ENCODE data around the gene GPR42. TPM values are rescaled to one million over a fixed set of nuclear protein-coding genes. Genes with fewer than 3 reads are reported as not detected.

The GPR42 gene
- total and polyA plus RNA-seq, 4 donors: 0.21 to 1.5 TPM; not detected in 2

DNA sequence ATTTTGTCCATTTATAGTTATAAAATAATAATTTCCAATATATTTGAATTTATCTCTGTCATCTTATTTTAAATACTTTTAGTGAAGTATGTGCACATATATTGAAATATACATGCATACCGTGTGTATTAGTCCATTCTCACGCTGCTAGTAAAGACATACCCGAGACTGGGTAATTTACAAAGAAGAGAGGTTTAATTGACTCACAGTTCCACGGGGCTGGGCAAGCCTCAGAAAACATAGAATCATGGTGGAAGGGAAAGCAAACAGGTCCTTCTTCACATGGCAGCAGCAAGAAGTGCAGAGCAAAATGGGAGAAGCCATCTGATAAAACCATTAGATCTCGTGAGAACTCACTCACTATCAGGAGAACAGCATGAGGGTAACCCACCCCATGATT, 39.6 kb downstream of the GPR42 start:
- no peak for DNase-seq
- H3K27me3 ChIP-seq (ENCODE audit: control insufficient read depth in 3 of 3, insufficient read depth in 3 of 3, low read length in 2 of 3): no peaks in the 10 kb centered on the region
- ATAC-seq (ENCODE audit: insufficient read depth, low FRiP score): no peak
- H3K36me3 ChIP-seq (ENCODE audit: control insufficient read depth in 4 of 4, insufficient read depth in 4 of 4, low read length in 4 of 4): no peaks in the 10 kb centered on the region
- no peak overlapping the region for H3K27ac ChIP-seq (ENCODE audit: low read depth in 1 of 2, low read length in 1 of 2)
- no peaks in the 10 kb centered on the region for H3K9me3 ChIP-seq (ENCODE audit: control insufficient read depth in 4 of 4, insufficient read depth in 3 of 4, low read length in 3 of 4)
- H3K4me3 ChIP-seq: no peak overlapping the region
- H3K9ac ChIP-seq (ENCODE audit: insufficient read depth in 1 of 2, low read length in 2 of 2): no peak overlapping the region
- H3K4me1 ChIP-seq (ENCODE audit: control insufficient read depth in 5 of 5, insufficient read depth in 5 of 5, low read length in 5 of 5): no peaks in the 10 kb centered on the region
- 85 to 93% methylated on average over 5 of the region's 5 CpGs for WGBS, 2 donors
- no peak for TF ChIP-seq CTCF (IDR thresholded peaks at IDR 0.05; ENCODE audit: control extremely low read depth, extremely low read depth)

DNA sequence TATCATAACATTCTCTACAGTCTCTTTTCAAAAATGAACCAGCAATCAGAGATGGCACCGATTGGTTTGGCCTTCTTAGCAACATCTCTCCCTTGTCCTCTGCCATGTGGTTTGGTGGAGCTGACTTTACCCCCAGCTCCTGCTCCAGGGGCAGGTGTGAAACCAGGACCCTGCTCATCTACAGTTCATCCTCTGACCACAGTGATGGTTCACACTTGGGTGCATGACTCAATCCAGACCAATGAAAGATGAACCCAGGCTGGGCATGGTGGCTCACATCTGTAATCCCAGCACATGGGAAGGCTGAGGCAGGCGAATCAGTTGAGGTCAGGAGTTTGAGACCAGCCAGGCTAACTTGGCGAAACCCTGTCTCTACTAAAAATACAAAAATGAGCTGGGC, 43.6 kb downstream of the GPR42 start:
- Histone ChIP-seq H3K9me3 (ENCODE audit: control insufficient read depth in 4 of 4, insufficient read depth in 3 of 4, low read length in 3 of 4) (no peaks in the 10 kb centered on the region), H3K4me1 (ENCODE audit: control insufficient read depth in 5 of 5, insufficient read depth in 5 of 5, low read length in 5 of 5) (no peaks in the 10 kb centered on the region), H3K9ac (ENCODE audit: insufficient read depth in 1 of 2, low read length in 2 of 2) (no peak overlapping the region), H3K4me3 (no peak overlapping the region), H3K27ac (ENCODE audit: low read depth in 1 of 2, low read length in 1 of 2) (no peak overlapping the region), H3K27me3 (ENCODE audit: control insufficient read depth in 3 of 3, insufficient read depth in 3 of 3, low read length in 2 of 3) (no peaks in the 10 kb centered on the region), H3K36me3 (ENCODE audit: control insufficient read depth in 4 of 4, insufficient read depth in 4 of 4, low read length in 4 of 4) (no peaks in the 10 kb centered on the region)
- DNase-seq (no peak), ATAC-seq (ENCODE audit: insufficient read depth, low FRiP score) (no peak)
- no peak for TF ChIP-seq CTCF (IDR thresholded peaks at IDR 0.05; ENCODE audit: control extremely low read depth, extremely low read depth)
- WGBS, 2 donors: 72 to 93% methylated on average over 3 of the region's 3 CpGs

DNA sequence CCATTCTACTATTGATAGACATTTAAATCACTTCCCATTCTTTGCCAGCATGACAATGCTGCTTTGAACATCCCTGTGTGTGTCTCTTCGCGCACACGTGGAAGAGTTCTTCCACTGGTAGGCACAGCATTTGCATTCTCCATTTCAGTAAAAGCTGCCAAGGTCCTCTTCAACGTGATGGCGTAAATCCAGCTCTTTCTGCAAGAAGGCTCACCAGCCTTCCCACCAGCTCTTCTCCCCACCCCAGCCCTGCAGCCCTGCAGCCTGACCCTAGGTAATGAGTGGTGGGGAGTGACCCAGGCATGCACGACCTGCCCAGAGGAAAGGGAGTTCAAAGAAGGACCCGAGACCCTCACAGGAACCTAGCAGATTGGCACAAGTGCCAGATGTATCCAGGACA, 45.5 kb downstream of the GPR42 start:
- no peak for ATAC-seq (ENCODE audit: insufficient read depth, low FRiP score)
- WGBS, 2 donors: 68 to 82% methylated on average over 7 of the region's 7 CpGs
- Histone ChIP-seq H3K4me1 (ENCODE audit: control insufficient read depth in 5 of 5, insufficient read depth in 5 of 5, low read length in 5 of 5) (no peaks in the 10 kb centered on the region), H3K27ac (ENCODE audit: low read depth in 1 of 2, low read length in 1 of 2) (no peak overlapping the region), H3K4me3 (no peak overlapping the region), H3K27me3 (ENCODE audit: control insufficient read depth in 3 of 3, insufficient read depth in 3 of 3, low read length in 2 of 3) (no peaks in the 10 kb centered on the region), H3K9me3 (ENCODE audit: control insufficient read depth in 4 of 4, insufficient read depth in 3 of 4, low read length in 3 of 4) (no peaks in the 10 kb centered on the region), H3K36me3 (ENCODE audit: control insufficient read depth in 4 of 4, insufficient read depth in 4 of 4, low read length in 4 of 4) (no peaks in the 10 kb centered on the region), H3K9ac (ENCODE audit: insufficient read depth in 1 of 2, low read length in 2 of 2) (no peak overlapping the region)
- no peak for TF ChIP-seq CTCF (IDR thresholded peaks at IDR 0.05; ENCODE audit: control extremely low read depth, extremely low read depth)
- no peak for DNase-seq

GRCh38 chr19:35417278-35417677, 46.4 kb downstream of the GPR42 start:
- WGBS, 2 donors: 90 to 96% methylated on average over 2 of the region's 2 CpGs
- TF ChIP-seq CTCF (IDR thresholded peaks at IDR 0.05; ENCODE audit: control extremely low read depth, extremely low read depth): no peak

More at GRCh38 chr19:35417278-35417677, 46.4 kb downstream of the GPR42 start:
- Histone ChIP-seq H3K36me3 (ENCODE audit: control insufficient read depth in 4 of 4, insufficient read depth in 4 of 4, low read length in 4 of 4) (no peaks in the 10 kb centered on the region), H3K27me3 (ENCODE audit: control insufficient read depth in 3 of 3, insufficient read depth in 3 of 3, low read length in 2 of 3) (no peaks in the 10 kb centered on the region), H3K4me1 (ENCODE audit: control insufficient read depth in 5 of 5, insufficient read depth in 5 of 5, low read length in 5 of 5) (no peaks in the 10 kb centered on the region), H3K27ac (ENCODE audit: low read depth in 1 of 2, low read length in 1 of 2) (no peak overlapping the region), H3K9me3 (ENCODE audit: control insufficient read depth in 4 of 4, insufficient read depth in 3 of 4, low read length in 3 of 4) (no peaks in the 10 kb centered on the region), H3K4me3 (no peak overlapping the region), H3K9ac (ENCODE audit: insufficient read depth in 1 of 2, low read length in 2 of 2) (no peak overlapping the region)
- DNase-seq (no peak), ATAC-seq (ENCODE audit: insufficient read depth, low FRiP score) (no peak)

Data from lung (tissue), 12 donors.